Large intestine (tissue), 3 donors: ENCODE measurements around the gene POLR2J2. TPM values are rescaled to one million over a fixed set of nuclear protein-coding genes. Genes with fewer than 3 reads are reported as not detected.
"Not testable (repeated sequence)": the region's sequence is repeated elsewhere in the genome, so short reads cannot be mapped to it uniquely, and the experiment has no call there.

ENCODE experiments used
- DNase-seq, 2 donors: peaks; one replicate each; pipeline versions ENCODE4 v3.0.0 to v3.0.0-alpha.2; 2013
- H3K27ac ChIP-seq: one replicate; pipeline ENCODE4 v1.5.1; 2013; ENCODE audit warnings: low read length
- H3K27me3 ChIP-seq: 2 replicates; pipeline ENCODE4 v1.6.1; 2013; ENCODE audit warnings: low read length; ENCODE audit not compliant: control insufficient read depth, insufficient read depth
- H3K36me3 ChIP-seq: 2 replicates; pipeline ENCODE4 v1.6.1; 2013; ENCODE audit warnings: low read length; ENCODE audit not compliant: control insufficient read depth, insufficient read depth
- H3K4me1 ChIP-seq: one replicate; pipeline ENCODE4 v1.6.1; 2013; ENCODE audit warnings: low read length; ENCODE audit not compliant: control insufficient read depth, insufficient read depth
- H3K4me3 ChIP-seq: one replicate; pipeline ENCODE4 v1.5.1; 2013; ENCODE audit warnings: low read length
- H3K9me3 ChIP-seq: one replicate; pipeline ENCODE4 v1.6.1; 2013; ENCODE audit warnings: mild to moderate bottlenecking, low read depth, low read length, moderate library complexity; ENCODE audit not compliant: control insufficient read depth
- WGBS: methylation state at CpG from one replicate; pipeline ENCODE4 v1.1.5; 2013; ENCODE audit warnings: low lambda C conversion rate; ENCODE audit not compliant: insufficient coverage; 5-methylcytosine and 5-hydroxymethylcytosine counted together
- polyA plus RNA-seq: library from polyadenylated mRNA; unstranded; fragments of 120-200 nt; gene quantifications from one replicate; pipeline ENCODE4 v1.2.1, GENCODE V29; 2013

The POLR2J2 gene
- polyA plus RNA-seq, 1 donor: 4.4 TPM

DNA sequence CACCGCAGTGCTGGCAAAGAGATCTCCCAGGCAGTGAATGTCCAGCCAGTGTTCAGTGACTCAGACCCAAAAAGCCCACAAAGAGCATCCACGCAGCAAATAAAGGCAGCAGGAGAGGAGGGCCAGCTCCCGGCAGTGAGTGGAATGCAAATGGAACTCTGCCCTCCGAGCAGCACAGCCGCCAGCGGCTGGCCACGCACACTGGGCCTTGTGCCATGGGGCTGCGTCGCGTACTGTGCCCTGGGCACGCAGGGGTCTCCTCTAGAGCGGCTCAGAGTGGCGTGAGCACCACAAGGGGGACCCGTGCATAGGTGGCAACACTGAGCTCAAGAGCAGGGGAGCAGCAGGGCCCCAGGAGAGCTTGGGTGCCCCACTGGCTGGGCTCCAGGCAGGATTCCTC, 3.9 kb downstream of the POLR2J2 start:
- H3K36me3 ChIP-seq, H3K9me3 ChIP-seq, H3K27me3 ChIP-seq, DNase-seq, H3K4me1 ChIP-seq, H3K4me3 ChIP-seq, H3K27ac ChIP-seq: not testable (repeated sequence)
- WGBS: no CpG with 5 or more reads among the region's 14 CpGs

DNA sequence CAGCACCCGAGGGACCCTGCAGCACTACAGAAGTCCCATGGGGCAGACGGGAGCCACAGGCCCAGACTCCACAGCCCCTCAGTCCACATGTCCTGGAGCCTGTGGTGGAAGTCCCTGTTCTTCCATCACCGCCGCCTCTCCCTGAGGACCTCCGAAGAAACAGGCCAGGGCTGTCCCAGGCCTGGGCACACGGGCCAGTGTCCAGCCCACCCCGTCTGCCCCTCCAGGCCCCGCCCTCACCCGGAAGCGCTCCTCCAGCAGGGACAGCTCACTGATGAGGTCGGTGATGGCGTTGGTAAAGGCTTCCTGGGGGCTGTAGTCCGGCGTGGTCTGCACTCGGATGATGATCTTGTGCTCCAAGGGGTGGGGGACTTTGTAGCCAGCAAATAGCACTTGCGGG, 4.6 kb downstream of the POLR2J2 start:
- H3K4me1 ChIP-seq, H3K4me3 ChIP-seq, H3K27ac ChIP-seq, H3K9me3 ChIP-seq, H3K27me3 ChIP-seq, H3K36me3 ChIP-seq, DNase-seq: not testable (repeated sequence)
- WGBS: no CpG with 5 or more reads among the region's 16 CpGs

GRCh38 chr7:102664765-102665164, 6.7 kb downstream of the POLR2J2 start:
- DNase-seq, H3K9me3 ChIP-seq, H3K4me1 ChIP-seq, H3K4me3 ChIP-seq, H3K36me3 ChIP-seq, H3K27ac ChIP-seq, H3K27me3 ChIP-seq: not testable (repeated sequence)
- no CpG with 5 or more reads among the region's 11 CpGs for WGBS

DNA sequence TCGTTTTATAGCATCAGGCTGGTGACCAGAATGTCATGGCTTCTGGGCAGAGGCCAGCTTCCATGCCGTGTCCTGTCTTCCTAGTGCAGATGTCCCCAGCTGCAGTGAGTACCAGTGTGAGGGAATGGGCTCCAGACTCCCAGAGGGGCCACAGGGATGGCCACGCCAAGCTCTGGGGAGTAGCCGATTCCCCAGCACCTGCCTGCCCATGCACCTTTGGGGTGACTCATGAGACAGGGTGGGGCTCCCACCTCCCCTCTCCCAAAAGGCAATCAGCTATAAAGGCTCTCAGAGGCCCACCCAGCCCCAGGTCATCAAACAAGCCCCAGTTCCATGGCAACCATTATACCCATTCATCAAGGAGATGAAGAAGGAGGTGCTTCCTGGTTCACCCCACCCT, 21.5 kb downstream of the POLR2J2 start, which contains the start of gene SPDYE2B:
Gene SPDYE2B (plus strand): TSS at position 396 of the 400 bp plus-strand sequence. CDS start 2,030 bp downstream, outside the sequence.
- no CpG with 5 or more reads among the region's 4 CpGs for WGBS
- not testable (repeated sequence) for H3K4me1 ChIP-seq, H3K4me3 ChIP-seq, H3K27me3 ChIP-seq, H3K27ac ChIP-seq, H3K9me3 ChIP-seq, H3K36me3 ChIP-seq, DNase-seq

GRCh38 chr7:102647813-102648212, 23.6 kb downstream of the POLR2J2 start:
- not testable (repeated sequence) for DNase-seq, H3K27ac ChIP-seq, H3K4me1 ChIP-seq, H3K9me3 ChIP-seq, H3K27me3 ChIP-seq, H3K36me3 ChIP-seq, H3K4me3 ChIP-seq
- WGBS: no CpG with 5 or more reads among the region's 7 CpGs

DNA sequence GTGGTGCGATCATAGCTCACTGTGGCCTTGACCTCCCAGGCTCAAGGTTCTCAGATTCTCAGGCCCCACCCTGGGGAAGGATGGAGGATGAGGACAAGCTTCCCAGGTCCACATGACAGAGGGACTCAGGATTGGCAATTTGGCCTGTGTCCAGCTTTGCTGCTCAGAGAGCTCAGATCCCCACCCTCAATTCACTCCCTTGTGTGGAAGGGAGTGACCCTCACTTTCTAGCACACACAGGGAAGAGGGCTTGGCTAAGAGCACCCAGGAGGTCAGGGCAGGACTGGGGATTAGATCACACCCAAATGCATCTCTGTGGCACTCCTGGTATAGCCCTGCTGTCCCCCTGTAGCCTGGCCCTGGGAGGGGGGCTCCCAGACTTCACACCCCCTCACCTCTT, 28.1 kb downstream of the POLR2J2 start:
- not testable (repeated sequence) for H3K4me3 ChIP-seq, H3K4me1 ChIP-seq, H3K27ac ChIP-seq, H3K9me3 ChIP-seq, H3K36me3 ChIP-seq, H3K27me3 ChIP-seq, DNase-seq
- whole genome bisulfite sequencing: no CpG with 5 or more reads among the region's 1 CpG

GRCh38 chr7:102642691-102643090, 28.8 kb downstream of the POLR2J2 start, which contains the start of gene UPK3BL1:
TSS of gene UPK3BL1 (minus strand) at chr7:102642791. CDS start at chr7:102642741, 50 bp downstream.
- not testable (repeated sequence) for H3K4me1 ChIP-seq, H3K36me3 ChIP-seq, H3K4me3 ChIP-seq, H3K27me3 ChIP-seq, H3K27ac ChIP-seq, H3K9me3 ChIP-seq, DNase-seq
- no CpG with 5 or more reads among the region's 9 CpGs for WGBS

- DNase-seq, H3K36me3 ChIP-seq: not testable (repeated sequence)
These were observed 32.6 kb downstream of the POLR2J2 start for GRCh38 chr7:102638848-102639247.

DNA sequence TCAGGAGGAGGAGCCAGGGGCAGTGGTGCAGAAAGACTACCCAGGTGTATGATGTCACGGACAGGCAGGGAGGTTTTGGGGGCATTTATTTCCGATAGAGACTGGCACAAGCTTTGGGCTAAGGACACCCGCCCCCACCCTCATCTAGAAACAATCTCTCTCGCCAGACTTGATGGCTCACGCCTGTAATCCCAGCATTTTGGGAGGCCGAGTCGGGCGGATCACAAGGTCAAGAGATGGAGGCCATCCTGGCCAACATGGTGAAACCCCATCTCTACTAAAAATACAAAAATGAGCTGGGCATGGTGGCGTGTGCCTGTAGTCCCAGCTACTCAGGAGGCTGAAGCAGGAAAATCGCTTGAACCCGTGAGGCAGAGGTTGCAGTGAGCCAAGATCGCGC, 34.5 kb downstream of the POLR2J2 start:
- H3K4me1 ChIP-seq, H3K36me3 ChIP-seq, H3K9me3 ChIP-seq, H3K27me3 ChIP-seq, DNase-seq, H3K27ac ChIP-seq, H3K4me3 ChIP-seq: not testable (repeated sequence)
- WGBS: no CpG with 5 or more reads among the region's 13 CpGs

More at GRCh38 chr7:102638848-102639247, 32.6 kb downstream of the POLR2J2 start:
- H3K27me3 ChIP-seq, H3K9me3 ChIP-seq, H3K27ac ChIP-seq, H3K4me3 ChIP-seq, H3K4me1 ChIP-seq: not testable (repeated sequence)
- WGBS: no CpG with 5 or more reads among the region's 11 CpGs

DNA sequence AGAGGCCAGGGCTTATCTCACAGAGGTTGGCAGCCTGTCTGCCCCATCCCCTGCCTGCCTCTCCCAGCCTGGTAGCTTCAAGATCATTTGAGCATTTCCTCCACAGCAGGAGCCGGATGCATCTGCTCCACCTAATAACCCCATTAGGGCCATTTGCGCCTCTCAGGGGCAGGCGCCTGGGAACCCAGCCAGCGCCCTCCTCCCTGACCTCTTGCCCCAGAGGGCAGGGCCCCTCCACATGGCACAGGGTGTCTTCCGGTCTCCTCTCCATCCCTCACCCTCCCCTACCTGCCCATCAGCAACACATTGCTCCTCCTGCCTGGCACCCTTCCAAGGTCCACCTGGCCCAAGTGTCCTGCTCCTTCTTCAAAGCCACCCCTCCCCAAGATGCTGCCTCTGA, 36.1 kb downstream of the POLR2J2 start:
- H3K4me1 ChIP-seq, H3K4me3 ChIP-seq, H3K27ac ChIP-seq, H3K9me3 ChIP-seq, DNase-seq, H3K36me3 ChIP-seq, H3K27me3 ChIP-seq: not testable (repeated sequence)
- no CpG with 5 or more reads among the region's 5 CpGs for WGBS

- not testable (repeated sequence) for H3K36me3 ChIP-seq, DNase-seq, H3K27me3 ChIP-seq, H3K4me3 ChIP-seq, H3K4me1 ChIP-seq, H3K27ac ChIP-seq, H3K9me3 ChIP-seq
- no CpG with 5 or more reads among the region's 6 CpGs for WGBS
These were observed 37.2 kb downstream of the POLR2J2 start for GRCh38 chr7:102634299-102634698.
